C4-2B (cell line): ENCODE data around the gene ARHGAP26.

Source experiments
- CTCF ChIP-seq: fragments of 450-650 bp; conservative IDR thresholded peaks from 2 replicates; pipeline ENCODE4 v1.5.1; 2017; ENCODE audit warnings: mild to moderate bottlenecking
- ZFX ChIP-seq: fragments of 450-650 bp; IDR thresholded peaks from 2 replicates; pipeline ENCODE4 v1.6.1; 2017

- TF ChIP-seq CTCF (no peak), ZFX (no peak)
Measured at GRCh38 chr5:143236682-143237081, 466.5 kb downstream of the ARHGAP26 start.
